ENCODE data around the gene CDH4.

DNA sequence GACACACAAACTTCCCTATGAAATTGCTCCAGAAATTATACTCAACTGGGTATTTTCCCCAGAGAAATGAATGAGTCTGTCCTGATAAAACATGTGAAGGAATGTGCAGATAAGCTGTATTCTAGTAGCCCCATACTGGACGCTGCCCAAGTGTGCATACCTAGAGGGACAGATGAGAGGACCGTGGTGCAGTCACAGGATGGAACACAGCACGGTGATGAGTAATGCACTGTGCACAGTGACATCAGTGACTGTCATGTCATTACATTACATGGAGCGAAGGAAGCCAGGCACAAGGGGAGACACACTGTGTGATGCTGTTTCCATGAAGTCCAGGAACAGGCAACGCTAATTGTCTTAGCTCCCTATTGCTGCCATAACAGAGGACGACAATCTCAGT is 155.5 kb downstream of the CDH4 start:
- TF ChIP-seq, protein P1, sequence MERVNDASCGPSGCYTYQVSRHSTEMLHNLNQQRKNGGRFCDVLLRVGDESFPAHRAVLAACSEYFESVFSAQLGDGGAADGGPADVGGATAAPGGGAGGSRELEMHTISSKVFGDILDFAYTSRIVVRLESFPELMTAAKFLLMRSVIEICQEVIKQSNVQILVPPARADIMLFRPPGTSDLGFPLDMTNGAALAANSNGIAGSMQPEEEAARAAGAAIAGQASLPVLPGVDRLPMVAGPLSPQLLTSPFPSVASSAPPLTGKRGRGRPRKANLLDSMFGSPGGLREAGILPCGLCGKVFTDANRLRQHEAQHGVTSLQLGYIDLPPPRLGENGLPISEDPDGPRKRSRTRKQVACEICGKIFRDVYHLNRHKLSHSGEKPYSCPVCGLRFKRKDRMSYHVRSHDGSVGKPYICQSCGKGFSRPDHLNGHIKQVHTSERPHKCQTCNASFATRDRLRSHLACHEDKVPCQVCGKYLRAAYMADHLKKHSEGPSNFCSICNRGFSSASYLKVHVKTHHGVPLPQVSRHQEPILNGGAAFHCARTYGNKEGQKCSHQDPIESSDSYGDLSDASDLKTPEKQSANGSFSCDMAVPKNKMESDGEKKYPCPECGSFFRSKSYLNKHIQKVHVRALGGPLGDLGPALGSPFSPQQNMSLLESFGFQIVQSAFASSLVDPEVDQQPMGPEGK (tag by site-specific recombination; IDR thresholded peaks at IDR 0.05), result no peak
- TF ChIP-seq, protein P2, sequence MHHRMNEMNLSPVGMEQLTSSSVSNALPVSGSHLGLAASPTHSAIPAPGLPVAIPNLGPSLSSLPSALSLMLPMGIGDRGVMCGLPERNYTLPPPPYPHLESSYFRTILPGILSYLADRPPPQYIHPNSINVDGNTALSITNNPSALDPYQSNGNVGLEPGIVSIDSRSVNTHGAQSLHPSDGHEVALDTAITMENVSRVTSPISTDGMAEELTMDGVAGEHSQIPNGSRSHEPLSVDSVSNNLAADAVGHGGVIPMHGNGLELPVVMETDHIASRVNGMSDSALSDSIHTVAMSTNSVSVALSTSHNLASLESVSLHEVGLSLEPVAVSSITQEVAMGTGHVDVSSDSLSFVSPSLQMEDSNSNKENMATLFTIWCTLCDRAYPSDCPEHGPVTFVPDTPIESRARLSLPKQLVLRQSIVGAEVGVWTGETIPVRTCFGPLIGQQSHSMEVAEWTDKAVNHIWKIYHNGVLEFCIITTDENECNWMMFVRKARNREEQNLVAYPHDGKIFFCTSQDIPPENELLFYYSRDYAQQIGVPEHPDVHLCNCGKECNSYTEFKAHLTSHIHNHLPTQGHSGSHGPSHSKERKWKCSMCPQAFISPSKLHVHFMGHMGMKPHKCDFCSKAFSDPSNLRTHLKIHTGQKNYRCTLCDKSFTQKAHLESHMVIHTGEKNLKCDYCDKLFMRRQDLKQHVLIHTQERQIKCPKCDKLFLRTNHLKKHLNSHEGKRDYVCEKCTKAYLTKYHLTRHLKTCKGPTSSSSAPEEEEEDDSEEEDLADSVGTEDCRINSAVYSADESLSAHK (tag by site-specific recombination; IDR thresholded peaks at IDR 0.05), result no peak
- TF ChIP-seq, protein P3, sequence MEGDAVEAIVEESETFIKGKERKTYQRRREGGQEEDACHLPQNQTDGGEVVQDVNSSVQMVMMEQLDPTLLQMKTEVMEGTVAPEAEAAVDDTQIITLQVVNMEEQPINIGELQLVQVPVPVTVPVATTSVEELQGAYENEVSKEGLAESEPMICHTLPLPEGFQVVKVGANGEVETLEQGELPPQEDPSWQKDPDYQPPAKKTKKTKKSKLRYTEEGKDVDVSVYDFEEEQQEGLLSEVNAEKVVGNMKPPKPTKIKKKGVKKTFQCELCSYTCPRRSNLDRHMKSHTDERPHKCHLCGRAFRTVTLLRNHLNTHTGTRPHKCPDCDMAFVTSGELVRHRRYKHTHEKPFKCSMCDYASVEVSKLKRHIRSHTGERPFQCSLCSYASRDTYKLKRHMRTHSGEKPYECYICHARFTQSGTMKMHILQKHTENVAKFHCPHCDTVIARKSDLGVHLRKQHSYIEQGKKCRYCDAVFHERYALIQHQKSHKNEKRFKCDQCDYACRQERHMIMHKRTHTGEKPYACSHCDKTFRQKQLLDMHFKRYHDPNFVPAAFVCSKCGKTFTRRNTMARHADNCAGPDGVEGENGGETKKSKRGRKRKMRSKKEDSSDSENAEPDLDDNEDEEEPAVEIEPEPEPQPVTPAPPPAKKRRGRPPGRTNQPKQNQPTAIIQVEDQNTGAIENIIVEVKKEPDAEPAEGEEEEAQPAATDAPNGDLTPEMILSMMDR (tag by site-specific recombination; IDR thresholded peaks at IDR 0.05), result no peak
- TF ChIP-seq ZNF701 (tag by site-specific recombination; IDR thresholded peaks at IDR 0.05) (no peak), ZNF16 (tag by site-specific recombination; IDR thresholded peaks at IDR 0.05; ENCODE audit: low read depth) (no peak), ZNF747 (tag by site-specific recombination; IDR thresholded peaks at IDR 0.05) (no peak)
